ENCODE data around the gene GPC2. TPM values are rescaled to one million over a fixed set of nuclear protein-coding genes. Genes with fewer than 3 reads are reported as not detected.

Gene GPC2
- total RNA-seq, 1 donor from 2014 or later: 17.0 TPM

- H3K27ac ChIP-seq: no peak overlapping the region
- no peak overlapping the region for H3K27ac Mint-ChIP-seq
- H3K9ac ChIP-seq: no peak overlapping the region
- H3K4me3 Mint-ChIP-seq: peak overlapping the region; percentile 84
- H3K27me3 ChIP-seq: no peaks in the 10 kb centered on the region
- peaks cover 7% of the 10 kb centered on the region for H3K36me3 Mint-ChIP-seq
- peaks cover 11% of the 10 kb centered on the region for H3K27me3 Mint-ChIP-seq (ENCODE audit: insufficient read depth, low read depth)
- TF ChIP-seq EZH2phosphoT487 (IDR thresholded peaks at IDR 0.05): no peak
- TF ChIP-seq EZH2 (IDR thresholded peaks at IDR 0.05): no peak
- TF ChIP-seq CTCF (IDR thresholded peaks at IDR 0.05): no peak
- peaks cover 40% of the 10 kb centered on the region for H3F3A ChIP-seq (ENCODE audit: low read depth)
- peaks cover 17% of the 10 kb centered on the region for H3K4me1 Mint-ChIP-seq
- peaks cover 7% of the 10 kb centered on the region for H3K79me2 ChIP-seq (ENCODE audit: low read depth)
- H3K36me3 ChIP-seq: no peaks in the 10 kb centered on the region
- no peaks in the 10 kb centered on the region for H3K4me1 ChIP-seq
- no peak overlapping the region for H3K4me2 ChIP-seq
- peaks cover 32% of the 10 kb centered on the region for H4K20me1 ChIP-seq (ENCODE audit: low read depth)
- H3K4me3 ChIP-seq: no peak overlapping the region
- H2AFZ ChIP-seq (replicated peaks): no peak overlapping the region
- no peaks in the 10 kb centered on the region for H3K9me3 Mint-ChIP-seq
- H3K9me3 ChIP-seq (ENCODE audit: low read depth): no peaks in the 10 kb centered on the region
- no peak for DNase-seq (ENCODE audit: low spot score)
These were observed 20.7 kb downstream of the GPC2 start for GRCh38 chr7:100156331-100157068.

GRCh38 chr7:100155553-100156317 lies 21.4 kb downstream of the GPC2 start:
- Mint-ChIP-seq H3K4me3 (peak overlapping the region; percentile 23), H3K27ac (no peak overlapping the region), H3K27me3 (ENCODE audit: insufficient read depth, low read depth) (peaks cover 8% of the 10 kb centered on the region), H3K36me3 (peaks cover 7% of the 10 kb centered on the region), H3K4me1 (peaks cover 17% of the 10 kb centered on the region), H3K9me3 (no peaks in the 10 kb centered on the region)
- no peak overlapping the region for H3K27ac ChIP-seq
- H3K36me3 ChIP-seq: no peaks in the 10 kb centered on the region
- H2AFZ ChIP-seq (replicated peaks): no peak overlapping the region
- peaks cover 32% of the 10 kb centered on the region for H4K20me1 ChIP-seq (ENCODE audit: low read depth)
- H3K4me2 ChIP-seq: no peak overlapping the region
- H3K79me2 ChIP-seq (ENCODE audit: low read depth): peaks cover 15% of the 10 kb centered on the region
- H3F3A ChIP-seq (ENCODE audit: low read depth): peaks cover 40% of the 10 kb centered on the region
- no peak for TF ChIP-seq EZH2 (IDR thresholded peaks at IDR 0.05)
- no peak for TF ChIP-seq EZH2phosphoT487 (IDR thresholded peaks at IDR 0.05)
- no peak for TF ChIP-seq CTCF (IDR thresholded peaks at IDR 0.05)
- H3K27me3 ChIP-seq: no peaks in the 10 kb centered on the region
- no peaks in the 10 kb centered on the region for H3K4me1 ChIP-seq
- DNase-seq (ENCODE audit: low spot score): no peak
- no peak overlapping the region for H3K9ac ChIP-seq
- no peak overlapping the region for H3K4me3 ChIP-seq
- H3K9me3 ChIP-seq (ENCODE audit: low read depth): no peaks in the 10 kb centered on the region

GRCh38 chr7:100154651-100155491 lies 22.3 kb downstream of the GPC2 start:
- Mint-ChIP-seq H3K36me3 (peaks cover 11% of the 10 kb centered on the region), H3K4me1 (peaks cover 22% of the 10 kb centered on the region), H3K27ac (no peak overlapping the region), H3K9me3 (no peaks in the 10 kb centered on the region), H3K4me3 (no peak overlapping the region), H3K27me3 (ENCODE audit: insufficient read depth, low read depth) (peaks cover 7% of the 10 kb centered on the region)
- Histone ChIP-seq H4K20me1 (ENCODE audit: low read depth) (peaks cover 32% of the 10 kb centered on the region), H3K79me2 (ENCODE audit: low read depth) (peaks cover 24% of the 10 kb centered on the region), H3K9ac (no peak overlapping the region), H3K27ac (no peak overlapping the region), H3K4me3 (no peak overlapping the region), H3K4me1 (peaks cover 3% of the 10 kb centered on the region), H3K27me3 (no peaks in the 10 kb centered on the region), H3K36me3 (no peaks in the 10 kb centered on the region), H3F3A (ENCODE audit: low read depth) (peaks cover 40% of the 10 kb centered on the region), H3K9me3 (ENCODE audit: low read depth) (no peaks in the 10 kb centered on the region), H3K4me2 (no peak overlapping the region), H2AFZ (replicated peaks) (no peak overlapping the region)
- DNase-seq (ENCODE audit: low spot score): no peak
- TF ChIP-seq EZH2 (IDR thresholded peaks at IDR 0.05): no peak
- TF ChIP-seq CTCF (IDR thresholded peaks at IDR 0.05): no peak
- no peak for TF ChIP-seq EZH2phosphoT487 (IDR thresholded peaks at IDR 0.05)
